Stimulated activated CD8-positive, alpha-beta memory T cell treated with anti-CD3 and anti-CD28 coated beads, Interleukin-15, amount 100 ng/mL, for 48 hours (primary cell): Measurements from ENCODE around the gene EIF3B.
"Not testable (repeated sequence)": the region's sequence is repeated elsewhere in the genome, so short reads cannot be mapped to it uniquely, and the experiment has no call there.

Source experiments
- DNase-seq, 2 donors: peaks; one replicate each; pipeline ENCODE4 v3.0.0-alpha.2; 2020; ENCODE audit warnings: low read depth in 2 of 2

Gene EIF3B

GRCh38 chr7:2376351-2377154 lies 21.9 kb downstream of the EIF3B start:
- no peak for DNase-seq

GRCh38 chr7:2377492-2377891 lies 22.9 kb downstream of the EIF3B start:
- DNase-seq: not testable (repeated sequence)

- DNase-seq: not testable (repeated sequence)
Measured at GRCh38 chr7:2378125-2378524, 23.5 kb downstream of the EIF3B start.

DNA sequence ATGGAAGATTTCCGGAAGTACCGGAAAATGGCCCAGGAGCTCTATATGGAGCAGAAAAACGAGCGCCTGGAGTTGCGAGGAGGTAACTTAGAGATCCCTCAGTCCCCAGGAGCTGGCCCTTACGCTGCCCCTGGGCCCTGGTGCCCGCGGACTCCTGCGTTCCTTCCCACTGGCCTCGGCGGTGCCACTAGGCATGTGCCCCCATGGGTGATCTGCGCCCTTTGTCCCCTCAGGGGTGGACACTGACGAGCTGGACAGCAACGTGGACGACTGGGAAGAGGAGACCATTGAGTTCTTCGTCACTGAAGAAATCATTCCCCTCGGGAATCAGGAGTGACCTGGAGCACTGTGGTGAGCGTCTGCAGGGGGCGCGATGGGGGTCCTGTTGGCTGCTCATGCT lies 24.5 kb downstream of the EIF3B start:
- no peak for DNase-seq

DNA sequence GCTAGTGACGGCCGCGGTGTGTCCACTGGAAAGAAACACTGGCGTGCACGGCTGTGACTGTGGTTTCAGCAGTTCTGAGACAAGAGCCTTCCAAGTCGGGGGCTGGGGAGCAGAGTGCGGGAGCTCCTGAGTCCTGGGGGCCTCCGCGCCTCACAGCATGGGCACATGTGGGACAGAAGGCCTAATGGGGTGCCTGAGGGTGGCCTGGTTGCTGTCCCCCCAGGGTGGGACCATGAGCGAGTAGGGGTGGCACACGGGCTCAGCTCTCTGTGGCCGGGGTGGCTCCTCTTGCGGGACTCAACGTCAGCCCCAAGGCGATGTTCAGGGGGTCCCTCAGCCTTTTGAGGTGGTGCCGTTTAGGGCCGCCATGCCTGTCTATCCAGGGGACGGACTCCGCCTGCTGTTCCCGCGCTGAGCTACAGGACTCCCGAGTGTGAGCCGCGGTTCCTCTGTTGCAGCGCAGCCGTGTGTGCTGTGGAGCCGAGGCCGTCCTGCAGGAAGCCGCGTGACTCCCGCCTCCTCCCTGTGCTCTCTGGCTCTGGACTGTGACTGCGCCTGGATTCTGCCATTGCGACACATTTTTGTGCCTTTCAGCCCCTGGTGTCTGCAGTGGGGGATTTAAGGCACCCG lies 25.3 kb downstream of the EIF3B start:
- no peak for DNase-seq

DNA sequence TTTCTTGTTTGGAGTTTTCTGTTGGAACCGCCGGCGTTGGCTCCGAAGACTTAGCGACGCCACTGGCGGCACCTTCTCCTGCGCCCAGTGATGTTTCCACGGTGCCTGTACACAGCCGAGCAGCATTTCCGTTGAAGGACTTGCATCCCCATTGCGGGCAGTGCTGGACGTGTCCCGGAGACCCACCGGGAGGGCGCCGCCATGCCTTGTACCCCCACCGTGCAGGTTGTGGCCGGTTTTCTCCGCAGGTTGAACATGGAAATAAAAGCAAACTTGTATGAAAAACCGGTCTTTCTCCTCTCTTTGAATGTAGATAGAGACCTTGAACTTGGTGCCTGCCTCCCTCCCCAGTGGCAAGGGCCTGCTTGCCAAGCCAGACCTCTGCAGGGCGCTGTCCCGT lies 25.8 kb downstream of the EIF3B start:
- DNase-seq: no peak

- DNase-seq: no peak
Measured at GRCh38 chr7:2381227-2381626, 26.6 kb downstream of the EIF3B start.

- no peak for DNase-seq
Measured at GRCh38 chr7:2381881-2382509, 27.4 kb downstream of the EIF3B start.

DNA sequence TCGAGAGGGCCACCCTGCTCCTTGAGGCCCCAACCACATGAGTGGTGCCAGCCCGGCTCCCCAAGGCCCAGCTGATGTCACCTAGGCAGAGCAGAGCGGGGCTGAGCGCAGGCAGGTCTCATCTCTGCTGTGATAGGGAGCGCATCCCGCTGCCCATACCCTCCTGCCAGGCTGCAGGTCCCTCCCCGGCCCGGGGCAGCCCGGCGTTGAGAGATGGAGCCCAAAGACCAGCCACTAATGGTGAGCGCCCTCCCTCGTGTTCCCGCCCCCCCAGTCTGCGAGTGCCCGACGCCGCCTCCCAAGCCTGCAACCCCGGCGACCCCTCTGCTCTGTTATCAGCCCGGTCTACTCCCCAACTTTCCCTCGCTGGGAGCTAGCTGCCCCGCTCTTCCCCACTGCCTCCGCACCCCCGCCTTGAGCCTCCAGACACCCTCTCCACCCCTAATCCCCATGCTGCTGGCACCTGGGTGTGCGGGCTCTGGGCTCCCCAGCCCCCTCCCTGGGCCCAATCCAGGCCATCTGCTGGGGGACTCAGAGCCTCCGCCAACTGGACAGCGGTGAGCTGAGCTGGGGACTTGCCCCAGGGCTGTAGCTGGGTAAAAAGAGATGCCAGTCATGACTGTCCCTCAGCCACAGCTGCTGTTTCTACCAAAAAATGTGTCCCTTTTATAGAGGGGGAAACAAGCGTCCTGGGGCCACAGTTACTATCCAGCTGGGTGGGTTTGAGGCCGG lies 29.1 kb downstream of the EIF3B start:
- DNase-seq: no peak

- DNase-seq: no peak
Measured at GRCh38 chr7:2384354-2385243, 30.0 kb downstream of the EIF3B start.

DNA sequence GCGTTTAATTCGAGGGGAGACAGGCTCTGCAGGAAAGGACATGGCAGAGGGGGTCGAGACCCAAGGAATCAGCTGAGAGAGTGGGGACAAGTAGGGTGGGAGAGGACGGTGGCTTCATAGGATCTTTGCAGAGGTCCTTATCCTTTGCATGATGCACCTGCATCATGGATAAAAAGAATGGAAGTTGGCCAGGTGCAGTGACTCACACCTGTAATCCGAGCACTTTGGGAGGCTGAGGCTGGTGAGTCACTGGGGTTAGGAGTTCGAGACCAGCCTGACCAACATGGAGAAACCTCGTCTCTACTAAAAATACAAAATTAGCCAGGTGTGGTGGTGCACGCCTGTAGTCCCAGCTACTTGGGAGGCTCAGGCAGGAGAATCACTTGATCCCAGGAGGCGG lies 31.5 kb downstream of the EIF3B start:
- DNase-seq: not testable (repeated sequence)

- DNase-seq: no peak
Measured at GRCh38 chr7:2386964-2387669, 32.5 kb downstream of the EIF3B start.

GRCh38 chr7:2387897-2388636 lies 33.4 kb downstream of the EIF3B start:
- no peak for DNase-seq

DNA sequence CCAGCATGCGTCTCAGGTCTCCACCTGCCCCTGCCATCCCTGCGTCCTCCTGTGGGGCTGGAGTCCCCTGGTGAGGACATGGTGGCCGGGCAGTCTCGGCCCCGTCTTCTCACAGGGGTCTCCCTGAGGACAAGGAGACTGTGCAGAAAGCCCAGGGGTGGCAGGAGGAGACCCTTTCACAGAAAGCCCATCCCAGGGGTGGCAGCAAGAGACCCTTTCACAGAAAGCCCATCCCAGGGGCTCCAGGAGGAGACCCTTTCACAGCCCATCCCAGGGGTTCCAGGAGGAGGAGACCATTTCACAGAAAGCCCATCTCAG lies 34.0 kb downstream of the EIF3B start:
- DNase-seq: no peak

DNA sequence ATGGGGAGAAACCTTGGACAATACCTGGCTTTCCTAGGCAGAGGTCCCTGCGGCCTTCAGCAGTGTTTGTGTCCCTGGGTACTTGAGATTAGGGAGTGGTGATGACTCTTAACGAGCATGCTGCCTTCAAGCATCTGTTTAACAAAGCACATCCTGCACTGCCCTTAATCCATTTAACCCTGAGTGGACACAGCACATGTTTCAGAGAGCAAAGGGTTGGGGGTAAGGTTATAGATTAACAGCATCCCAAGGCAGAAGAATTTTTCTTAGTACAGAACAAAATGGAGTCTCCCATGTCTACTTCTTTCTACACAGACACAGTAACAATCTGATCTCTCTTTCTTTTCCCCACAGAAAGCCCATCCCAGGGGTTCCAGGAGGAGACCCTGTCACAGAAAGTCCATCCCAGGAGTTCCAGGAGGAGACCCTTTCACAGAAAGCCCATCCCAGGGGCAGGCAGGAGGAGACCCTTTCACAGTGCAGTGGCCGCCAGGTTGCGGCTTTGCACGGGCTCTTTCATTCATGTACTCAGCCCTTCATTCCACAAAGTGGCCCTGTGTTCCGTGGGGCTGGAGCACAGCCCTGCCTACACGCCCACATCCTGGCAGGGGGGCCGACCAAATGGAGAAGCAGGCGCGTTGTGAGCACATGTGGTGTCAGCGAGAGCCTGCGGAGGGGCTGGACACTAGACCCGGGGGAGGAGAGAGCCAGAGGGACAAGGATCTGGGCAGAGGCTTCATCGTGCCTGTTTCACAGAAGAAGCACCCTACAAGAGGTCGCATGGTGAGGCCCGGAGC lies 35.6 kb downstream of the EIF3B start:
- DNase-seq: not testable (repeated sequence)

- no peak for DNase-seq
Measured at GRCh38 chr7:2393706-2394105, 39.1 kb downstream of the EIF3B start.

DNA sequence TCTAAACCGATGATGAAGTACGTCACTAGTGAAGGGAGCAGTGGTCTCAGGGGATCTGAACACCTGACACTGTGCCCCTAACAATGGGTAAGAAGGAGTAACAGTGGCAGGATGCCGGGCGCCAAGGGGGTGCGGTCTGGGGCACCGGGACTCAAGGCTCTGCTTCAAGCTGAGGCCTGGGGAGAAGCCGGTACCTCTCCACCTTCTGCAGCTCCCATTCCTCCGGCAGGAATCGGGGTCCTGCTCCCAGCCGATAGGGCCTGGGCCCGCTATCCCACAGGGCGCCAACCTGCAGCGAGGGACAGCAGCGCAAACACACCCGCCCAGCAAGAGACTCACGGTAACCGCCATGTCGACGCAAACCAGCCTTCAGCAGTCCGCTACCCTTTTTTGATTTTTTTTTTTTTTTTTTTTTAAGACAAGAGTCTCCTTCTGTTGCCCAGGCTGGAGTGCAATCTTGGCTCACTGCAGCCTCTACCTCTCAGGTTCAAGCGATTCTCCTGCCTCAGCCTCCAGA lies 40.0 kb downstream of the EIF3B start:
- no peak for DNase-seq

- no peak for DNase-seq
Measured at GRCh38 chr7:2398506-2398905, 43.9 kb downstream of the EIF3B start.
